Small intestine (tissue), 7 donors: ENCODE measurements around the gene RCBTB1. TPM values are rescaled to one million over a fixed set of nuclear protein-coding genes. Genes with fewer than 3 reads are reported as not detected.
"Not testable (repeated sequence)": the region's sequence is repeated elsewhere in the genome, so short reads cannot be mapped to it uniquely, and the experiment has no call there.

ENCODE experiments used
- DNase-seq, 2 donors: peaks; one replicate each; pipeline versions ENCODE4 v3.0.0 to v3.0.0-alpha.2; 2013
- FAIRE-seq: peaks from 2 replicates; lab custom pipeline; 2012; peaks lifted over from hg19 to GRCh38; lab: Jason Lieb, UNC
- H3K27ac ChIP-seq, 3 donors: one replicate each; pipeline ENCODE4 v1.5.1; 2013; ENCODE audit warnings: low read length in 2 of 3, mild to moderate bottlenecking in 2 of 3, control low read depth in 1 of 3, inconsistent platforms in 1 of 3, low read depth in 1 of 3, moderate library complexity in 1 of 3
- H3K27me3 ChIP-seq, 3 donors: one replicate each; pipeline ENCODE4 v1.6.1; 2013; ENCODE audit warnings: low read length in 3 of 3, inconsistent platforms in 1 of 3; ENCODE audit not compliant: control insufficient read depth in 3 of 3, insufficient read depth in 3 of 3
- H3K36me3 ChIP-seq, 3 donors: one replicate each; pipeline ENCODE4 v1.6.1; 2013; ENCODE audit warnings: low read length in 3 of 3, inconsistent platforms in 1 of 3, low read depth in 1 of 3, mild to moderate bottlenecking in 1 of 3, moderate library complexity in 1 of 3; ENCODE audit not compliant: control insufficient read depth in 3 of 3, insufficient read depth in 2 of 3
- H3K4me1 ChIP-seq, 3 donors: one replicate each; pipeline ENCODE4 v1.6.1; 2013; ENCODE audit warnings: low read length in 2 of 3, inconsistent platforms in 1 of 3, low read depth in 1 of 3, mild to moderate bottlenecking in 1 of 3, moderate library complexity in 1 of 3; ENCODE audit not compliant: control insufficient read depth in 3 of 3, insufficient read depth in 2 of 3
- H3K4me3 ChIP-seq, 3 donors: one replicate each; pipeline ENCODE4 v1.5.1; 2013; ENCODE audit warnings: low read length in 3 of 3, control low read depth in 1 of 3, inconsistent platforms in 1 of 3, low read depth in 1 of 3, mild to moderate bottlenecking in 1 of 3, moderate library complexity in 1 of 3
- H3K9me3 ChIP-seq, 2 donors: one replicate each; pipeline ENCODE4 v1.6.1; 2013; ENCODE audit warnings: low read depth in 1 of 2, low read length in 1 of 2; ENCODE audit not compliant: control insufficient read depth in 2 of 2, insufficient read depth in 1 of 2
- WGBS, 3 donors: extraction: QIAGEN DNeasy Blood & Tissue Kit; methylation state at CpG; one replicate each; pipeline ENCODE4 v1.1.7; 2013; 5-methylcytosine and 5-hydroxymethylcytosine counted together
- polyA plus RNA-seq, 4 donors: library from polyadenylated mRNA; stranded (reverse) in 3 of 4; unstranded in 1 of 4; fragments of 200-250 nt in 3 of 4; fragments of 120-200 nt in 1 of 4; gene quantifications; one replicate each; pipeline versions ENCODE4 v1.2.1 to v1.2.3, GENCODE V29; 2013
- donor health status: healthy with polysubstance abuse.
- donor health status: control.
- donor health status: control.
- donor health status: Bipolar disorder and iron deficiency.
- donor health status: healthy.

The RCBTB1 gene
- polyA plus RNA-seq, 4 donors, result 5.4 to 40.5 (median 6.3) TPM

GRCh38 chr13:49571299-49572240 is 13.8 kb downstream of the RCBTB1 start:
- WGBS, 3 donors, result 82 to 87% (median 83%) methylated on average over 8 of the region's 8 CpGs

GRCh38 chr13:49569993-49570689 is 15.2 kb downstream of the RCBTB1 start:
- WGBS, 3 donors, result 79 to 93% (median 81%) methylated on average over 1 of the region's 1 CpG
- Histone ChIP-seq H3K4me3 (no peak overlapping the region), H3K9me3 (no peaks in the 10 kb centered on the region), H3K4me1 (no peaks in the 10 kb centered on the region), H3K27ac (no peak overlapping the region), H3K27me3 (no peaks in the 10 kb centered on the region), H3K36me3 (no peaks in the 10 kb centered on the region)
- DNase-seq (no peak), FAIRE-seq (no peak)

More at GRCh38 chr13:49571299-49572240, 13.8 kb downstream of the RCBTB1 start:
- Histone ChIP-seq H3K4me3 (no peak overlapping the region), H3K9me3 (no peaks in the 10 kb centered on the region), H3K36me3 (no peaks in the 10 kb centered on the region), H3K4me1 (no peaks in the 10 kb centered on the region), H3K27me3 (no peaks in the 10 kb centered on the region), H3K27ac (no peak overlapping the region)
- FAIRE-seq, result no peak
- DNase-seq, result no peak

GRCh38 chr13:49567491-49567890 is 17.9 kb downstream of the RCBTB1 start:
- no peak for FAIRE-seq

GRCh38 chr13:49566461-49566860 is 18.9 kb downstream of the RCBTB1 start:
- H3K4me3 ChIP-seq, result no peak overlapping the region
- 97% methylated on average over 4 of the region's 4 CpGs for WGBS, 3 donors
- no peaks in the 10 kb centered on the region for H3K4me1 ChIP-seq
- no peak for FAIRE-seq
- DNase-seq, result no peak
- peaks cover 0 to 4% of the 10 kb centered on the region in 2 donors for H3K9me3 ChIP-seq
- no peaks in the 10 kb centered on the region for H3K27me3 ChIP-seq
- H3K27ac ChIP-seq, result no peak overlapping the region
- H3K36me3 ChIP-seq, result no peaks in the 10 kb centered on the region

More at GRCh38 chr13:49567491-49567890, 17.9 kb downstream of the RCBTB1 start:
- Histone ChIP-seq H3K4me1 (no peaks in the 10 kb centered on the region), H3K27me3 (no peaks in the 10 kb centered on the region), H3K4me3 (no peak overlapping the region), H3K36me3 (no peaks in the 10 kb centered on the region), H3K27ac (no peak overlapping the region), H3K9me3 (peaks cover 0 to 4% of the 10 kb centered on the region in 2 donors)
- 87 to 91% (median 90%) methylated on average over 5 of the region's 5 CpGs for WGBS, 3 donors
- DNase-seq, result no peak

- WGBS, 3 donors, result 97 to 99% (median 98%) methylated on average over 15 to 23 of the region's 25 CpGs
- not testable (repeated sequence) for H3K4me1 ChIP-seq, DNase-seq, H3K36me3 ChIP-seq, H3K9me3 ChIP-seq, H3K27me3 ChIP-seq, H3K27ac ChIP-seq, FAIRE-seq, H3K4me3 ChIP-seq
Measured at GRCh38 chr13:49565461-49565860, 19.9 kb downstream of the RCBTB1 start.

- peaks cover 0 to 4% (median 0%) of the 10 kb centered on the region in 3 donors for H3K4me1 ChIP-seq
- 73 to 91% (median 85%) methylated on average over 4 to 5 of the region's 5 CpGs for WGBS, 3 donors
- no peak overlapping the region for H3K27ac ChIP-seq
- peaks cover 0 to under 1% (median 0%) of the 10 kb centered on the region in 3 donors for H3K36me3 ChIP-seq
- H3K4me3 ChIP-seq, result no peak overlapping the region
- H3K9me3 ChIP-seq, result peaks cover 0 to 4% of the 10 kb centered on the region in 2 donors
- FAIRE-seq (no peak), DNase-seq (no peak)
- H3K27me3 ChIP-seq, result no peaks in the 10 kb centered on the region
Measured at GRCh38 chr13:49563516-49563915, 21.8 kb downstream of the RCBTB1 start.

GRCh38 chr13:49561062-49561410 is 24.3 kb downstream of the RCBTB1 start:
- FAIRE-seq, result no peak
- Histone ChIP-seq H3K4me1 (peaks cover 0 to 4% (median 0%) of the 10 kb centered on the region in 3 donors), H3K27ac (no peak overlapping the region), H3K4me3 (no peak overlapping the region), H3K27me3 (no peaks in the 10 kb centered on the region), H3K9me3 (peaks cover 0 to 4% of the 10 kb centered on the region in 2 donors), H3K36me3 (peaks cover 0 to 11% (median 0%) of the 10 kb centered on the region in 3 donors)
- peak; percentile 54 to 77 for DNase-seq
- WGBS, 3 donors, result 24 to 46% (median 29%) methylated on average over 3 of the region's 3 CpGs

GRCh38 chr13:49560270-49561061 is 24.9 kb downstream of the RCBTB1 start:
- Histone ChIP-seq H3K36me3 (peaks cover 0 to 11% (median 0%) of the 10 kb centered on the region in 3 donors), H3K27ac (peak overlapping the region in 1 of 3 donors; percentile 29), H3K4me1 (peaks cover 0 to 4% (median 0%) of the 10 kb centered on the region in 3 donors), H3K4me3 (no peak overlapping the region), H3K27me3 (no peaks in the 10 kb centered on the region), H3K9me3 (peaks cover 0 to 4% of the 10 kb centered on the region in 2 donors)
- FAIRE-seq (no peak), DNase-seq (peak; percentile 12 to 78)
- WGBS, 3 donors, result 15 to 50% (median 41%) methylated on average over 10 of the region's 10 CpGs
